MM.1S (cell line): ENCODE measurements around the gene GABBR1.

Source experiments
- EZH2phosphoT487 ChIP-seq: fragments of 300-600 bp; sonication (generic); IDR thresholded peaks from 2 replicates; pipeline ENCODE4 v1.6.1; 2018; ENCODE audit warnings: antibody characterized with exemption, low read length
- TF ChIP-seq, protein P1 (sequence below): fragments of 300-600 bp; sonication (generic); IDR thresholded peaks from 2 replicates; pipeline ENCODE4 v1.5.1; 2016; ENCODE audit warnings: antibody characterized with exemption, low read length, mixed read lengths

DNA sequence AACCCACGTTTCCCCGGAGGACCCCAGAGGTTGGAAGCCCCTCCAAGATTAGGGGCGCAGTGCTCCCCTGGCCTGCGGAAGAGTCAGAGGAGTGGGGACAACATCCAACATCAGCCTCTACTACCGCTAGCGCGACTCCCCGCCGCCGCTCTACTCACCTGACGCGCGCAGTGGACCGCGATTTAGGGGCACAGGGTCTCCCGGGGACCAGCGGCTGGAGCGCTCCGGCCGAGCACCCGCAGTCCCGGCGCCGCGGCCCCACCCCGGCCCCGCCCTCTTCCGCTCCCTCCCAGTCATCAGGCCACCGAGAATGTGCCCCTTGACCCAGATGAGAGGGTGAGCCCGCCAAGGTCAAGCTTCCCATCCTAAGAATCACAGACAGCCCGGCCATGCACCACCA, 47.9 kb upstream of the GABBR1 start, which contains the start of gene ZFP57:
- TF ChIP-seq, protein P1, sequence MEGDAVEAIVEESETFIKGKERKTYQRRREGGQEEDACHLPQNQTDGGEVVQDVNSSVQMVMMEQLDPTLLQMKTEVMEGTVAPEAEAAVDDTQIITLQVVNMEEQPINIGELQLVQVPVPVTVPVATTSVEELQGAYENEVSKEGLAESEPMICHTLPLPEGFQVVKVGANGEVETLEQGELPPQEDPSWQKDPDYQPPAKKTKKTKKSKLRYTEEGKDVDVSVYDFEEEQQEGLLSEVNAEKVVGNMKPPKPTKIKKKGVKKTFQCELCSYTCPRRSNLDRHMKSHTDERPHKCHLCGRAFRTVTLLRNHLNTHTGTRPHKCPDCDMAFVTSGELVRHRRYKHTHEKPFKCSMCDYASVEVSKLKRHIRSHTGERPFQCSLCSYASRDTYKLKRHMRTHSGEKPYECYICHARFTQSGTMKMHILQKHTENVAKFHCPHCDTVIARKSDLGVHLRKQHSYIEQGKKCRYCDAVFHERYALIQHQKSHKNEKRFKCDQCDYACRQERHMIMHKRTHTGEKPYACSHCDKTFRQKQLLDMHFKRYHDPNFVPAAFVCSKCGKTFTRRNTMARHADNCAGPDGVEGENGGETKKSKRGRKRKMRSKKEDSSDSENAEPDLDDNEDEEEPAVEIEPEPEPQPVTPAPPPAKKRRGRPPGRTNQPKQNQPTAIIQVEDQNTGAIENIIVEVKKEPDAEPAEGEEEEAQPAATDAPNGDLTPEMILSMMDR = no peak
- TF ChIP-seq EZH2phosphoT487 = no peak
